T follicular helper cell (primary cell): ENCODE data around the gene KCNIP1.

Source experiments
- DNase-seq: peaks from one replicate; pipeline ENCODE4 v3.0.0-alpha.2; 2020; ENCODE audit warnings: low read depth

KCNIP1 gene

GRCh38 chr5:170783498-170784247 is 279.9 kb downstream of the KCNIP1 start, which contains the start of gene GABRP:
Gene GABRP, plus strand, starts transcription at chr5:170783725. Its CDS starts 4,891 bp downstream, at chr5:170788616.
- no peak for DNase-seq

GRCh38 chr5:170785416-170785815 is 281.6 kb downstream of the KCNIP1 start:
- DNase-seq, result no peak
